Measurements from ENCODE around the gene PHF13.

The PHF13 gene

GRCh38 chr1:6601923-6602668, 11.4 kb upstream of the PHF13 start:
- DNase-seq (ENCODE audit: low spot score), result peak; percentile 42

DNA sequence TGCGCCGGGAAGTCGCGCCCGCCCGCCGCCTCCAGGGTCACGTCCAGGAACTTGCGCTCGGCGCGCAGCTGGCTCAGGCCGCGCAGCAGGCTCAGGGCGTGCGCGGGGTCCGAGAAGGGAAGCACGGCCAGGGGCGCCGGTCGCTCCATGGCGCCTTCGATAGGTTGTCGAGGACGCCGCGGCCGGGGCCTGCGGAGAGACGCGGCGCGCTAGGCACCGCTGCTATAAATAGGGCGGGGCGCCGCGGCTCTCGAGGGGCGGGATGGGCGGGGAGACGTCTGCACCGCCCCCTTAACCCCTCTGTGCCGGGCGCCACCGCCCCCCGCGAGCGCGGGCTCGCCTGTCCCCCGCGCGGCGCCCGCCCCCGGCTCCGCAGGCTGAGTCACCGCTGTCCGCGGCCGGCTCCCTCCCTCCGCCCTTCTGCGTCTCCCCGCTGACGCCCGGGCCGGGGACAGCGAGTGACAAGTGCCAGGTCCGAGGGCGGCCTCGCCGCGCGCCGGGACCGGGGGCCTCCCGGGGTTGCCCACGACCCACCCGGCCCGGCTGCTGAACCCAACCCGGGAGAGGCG, 10.8 kb upstream of the PHF13 start, which contains the start of gene KLHL21:
Gene KLHL21 (minus strand): TSS at position 201 of the 569 bp plus-strand sequence. CDS start 52 bp downstream, at position 149.
- DNase-seq (ENCODE audit: low spot score), result peak; percentile 76

GRCh38 chr1:6603238-6603914, 10.2 kb upstream of the PHF13 start:
- DNase-seq (ENCODE audit: low spot score), result peak; percentile 58

DNA sequence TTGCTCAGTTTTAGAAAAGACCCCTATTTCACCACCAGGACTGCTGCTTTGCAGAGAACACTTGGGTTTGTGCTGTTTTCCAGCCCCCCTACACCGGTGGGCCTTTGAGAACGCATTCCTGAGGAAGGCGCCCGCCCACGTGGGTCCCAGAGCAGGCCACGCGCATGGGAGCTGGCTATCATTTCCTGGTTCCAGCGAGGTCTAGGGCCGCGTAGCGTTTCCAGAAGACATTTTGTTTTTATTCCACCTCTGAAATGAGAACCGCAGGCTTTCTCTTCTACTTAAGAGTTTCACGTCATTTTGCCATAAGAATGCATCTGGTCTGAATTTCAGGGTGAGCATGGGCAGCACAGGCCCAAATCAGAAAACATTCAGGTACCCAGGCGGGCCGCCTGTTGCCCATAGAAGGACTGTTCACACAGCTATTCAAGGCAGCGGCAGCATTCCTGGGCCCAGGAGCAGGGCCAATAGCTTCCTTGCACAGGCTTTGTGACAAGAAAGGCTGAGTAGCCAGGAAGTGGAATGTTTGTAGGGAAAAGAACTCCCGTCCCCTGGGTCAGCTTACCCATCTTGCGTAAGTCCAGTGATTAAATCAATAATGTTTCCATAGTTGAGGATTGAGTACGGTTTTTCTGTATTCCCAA, 9.5 kb upstream of the PHF13 start:
- no peak for DNase-seq (ENCODE audit: low spot score)

- no peak for DNase-seq (ENCODE audit: low spot score)
These were observed 730 bp upstream of the PHF13 start for GRCh38 chr1:6612641-6613360.

GRCh38 chr1:6614019-6614928, 743 bp downstream of the PHF13 start:
- peak; percentile 72 for DNase-seq (ENCODE audit: low spot score)

DNA sequence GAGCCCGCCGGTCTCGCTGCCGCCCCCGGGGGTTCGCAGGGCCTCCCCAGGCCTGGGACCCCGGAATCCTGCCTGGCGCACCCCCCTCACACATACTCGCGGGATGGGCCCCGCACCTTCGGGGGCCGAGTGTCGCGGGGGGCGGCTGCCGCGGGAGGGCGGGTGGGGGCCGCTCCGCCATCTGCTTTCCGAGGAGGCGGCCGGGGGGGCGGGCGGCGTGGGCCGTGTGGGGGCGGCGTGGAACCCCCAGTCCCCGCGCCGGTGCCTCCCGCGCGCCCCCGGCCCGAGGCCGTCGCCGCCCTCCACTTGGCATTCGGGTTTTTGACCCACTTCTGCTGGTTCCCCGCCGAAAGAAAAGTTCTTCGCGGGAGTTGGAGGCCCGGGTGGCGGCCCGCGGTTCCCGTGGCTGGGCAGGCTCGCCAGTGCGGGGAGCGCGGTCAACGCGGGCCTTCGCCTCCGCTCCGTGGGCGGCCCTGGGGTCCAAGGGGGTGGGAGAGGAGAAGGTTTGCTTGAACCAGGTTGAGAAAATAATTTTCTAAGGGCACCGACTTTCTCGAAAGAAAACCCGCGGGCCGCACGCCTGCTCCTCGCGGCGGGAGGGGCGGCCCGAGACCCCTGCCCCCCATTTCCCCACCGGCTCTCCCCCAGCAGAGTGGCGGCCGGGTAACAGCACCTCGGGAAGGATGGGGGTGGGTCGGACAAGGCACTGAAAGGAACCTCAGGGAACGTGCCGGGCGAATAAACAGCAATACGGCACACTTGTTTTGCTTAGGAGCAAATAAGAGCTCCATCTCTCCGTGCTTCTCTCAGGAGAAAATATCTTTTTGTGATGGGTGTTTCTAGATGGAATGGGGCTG, 1.6 kb downstream of the PHF13 start:
- DNase-seq (ENCODE audit: low spot score), result peak; percentile 27

DNA sequence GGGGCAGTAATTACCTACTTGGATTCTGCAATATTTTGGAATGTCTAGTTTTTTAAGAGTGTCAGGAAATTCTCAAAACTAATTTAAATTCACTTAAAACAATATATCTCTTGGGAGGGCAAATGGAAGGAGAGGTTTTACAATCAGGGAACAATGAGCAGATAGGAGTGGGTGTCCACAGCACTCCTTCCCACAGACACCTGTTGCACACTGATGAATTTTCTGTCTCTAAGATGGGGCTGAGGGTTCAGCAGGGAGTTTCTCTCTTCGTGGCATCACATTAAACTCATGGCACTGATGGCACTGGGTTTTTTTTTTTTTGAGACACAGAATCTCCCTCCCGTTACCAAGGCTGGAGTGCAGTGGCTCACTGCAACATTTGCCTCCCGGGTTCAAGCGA, 5.5 kb downstream of the PHF13 start:
- no peak for DNase-seq (ENCODE audit: low spot score)

DNA sequence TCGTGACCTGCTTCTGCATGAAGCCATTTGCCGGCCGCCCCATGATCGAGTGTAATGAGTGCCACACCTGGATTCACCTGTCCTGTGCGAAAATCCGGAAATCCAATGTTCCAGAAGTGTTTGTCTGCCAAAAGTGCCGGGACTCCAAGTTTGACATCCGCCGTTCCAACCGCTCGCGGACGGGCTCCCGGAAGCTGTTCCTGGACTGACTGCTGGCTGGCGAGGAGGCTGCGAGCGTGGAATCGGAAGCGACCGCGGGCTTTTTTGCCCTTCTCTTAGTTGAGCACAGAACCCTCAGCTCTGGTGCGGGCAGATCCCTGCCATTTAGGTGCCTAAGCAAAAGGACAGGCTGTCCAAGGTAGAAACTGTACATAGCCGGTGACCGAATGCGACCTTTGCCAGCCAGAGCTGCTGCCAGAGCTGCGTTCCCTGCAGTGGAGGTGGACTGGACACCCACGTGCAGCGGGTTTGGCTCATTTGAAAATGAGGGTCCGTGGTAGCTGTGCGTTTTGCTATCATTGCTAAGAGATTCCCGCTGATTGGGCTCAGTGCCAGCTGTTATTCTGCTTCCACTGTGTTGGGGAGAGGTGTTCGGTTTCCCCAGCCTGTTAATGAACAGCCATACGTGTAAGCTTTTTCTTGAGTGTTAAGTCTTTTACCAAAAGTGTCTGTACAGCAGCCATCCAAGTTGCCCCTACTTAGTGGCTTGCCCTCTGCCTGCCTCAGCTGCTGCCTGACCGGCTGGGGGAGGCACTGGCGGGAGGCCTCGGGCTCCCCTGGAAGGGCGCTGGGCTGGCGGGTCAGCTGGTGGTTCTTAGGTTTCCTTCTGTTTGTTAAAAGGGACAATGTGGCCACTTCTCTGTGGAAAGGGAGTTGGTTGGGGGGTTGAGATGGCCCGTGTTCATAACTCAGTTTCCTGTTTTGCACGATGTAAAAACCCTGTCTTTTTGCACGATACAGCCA, 8.2 kb downstream of the PHF13 start:
- DNase-seq (ENCODE audit: low spot score), result no peak

GRCh38 chr1:6622396-6623152, 9.0 kb downstream of the PHF13 start:
- no peak for DNase-seq (ENCODE audit: low spot score)

GRCh38 chr1:6623269-6623965, 9.9 kb downstream of the PHF13 start:
- DNase-seq (ENCODE audit: low spot score), result peak; percentile 33

DNA sequence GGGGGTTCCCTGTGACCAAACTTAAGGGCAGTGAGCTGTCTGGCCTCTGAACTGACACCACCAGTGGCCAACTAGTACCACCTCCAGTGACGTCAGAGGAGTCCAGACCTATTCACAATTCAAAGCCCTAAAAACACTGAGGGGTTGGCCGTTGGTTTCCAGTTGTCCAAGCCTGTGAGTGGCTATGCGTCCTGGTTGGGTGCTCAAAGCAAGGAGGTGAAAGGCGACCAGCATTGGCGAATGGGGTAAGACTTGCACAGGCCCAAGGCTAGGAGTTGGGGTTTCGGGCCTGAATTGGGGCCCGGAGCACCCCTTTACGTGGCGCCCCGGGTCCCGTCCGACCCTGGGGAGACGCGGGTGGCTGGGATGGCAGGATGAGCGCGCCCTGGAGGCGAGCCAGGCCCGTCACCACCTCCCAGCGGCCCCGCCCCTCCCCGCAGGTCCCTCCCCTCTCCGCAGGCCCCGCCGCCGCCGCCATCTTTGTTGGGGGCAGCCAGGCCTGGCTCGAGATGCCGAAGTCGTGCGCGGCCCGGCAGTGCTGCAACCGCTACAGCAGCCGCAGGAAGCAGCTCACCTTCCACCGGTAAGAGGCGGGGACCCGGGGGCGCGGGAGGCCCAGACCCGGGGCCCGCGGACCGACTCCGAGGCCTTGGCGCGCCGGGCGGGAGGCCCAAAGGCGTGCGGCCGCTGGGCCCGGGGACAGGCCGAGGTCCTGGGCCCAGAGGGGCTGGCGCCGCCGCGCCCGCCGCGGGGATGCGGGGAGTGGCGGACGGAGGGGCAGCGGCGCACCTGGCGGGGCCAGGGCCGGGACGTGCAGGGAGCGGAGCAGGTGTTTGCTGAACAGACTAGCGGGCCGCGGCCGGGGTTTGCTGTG, 11.4 kb downstream of the PHF13 start, which contains the start of gene THAP3:
Gene THAP3 (plus strand): TSS at position 159 of the 874 bp plus-strand sequence. CDS start 351 bp downstream, at position 510.
- DNase-seq (ENCODE audit: low spot score), result peak; percentile 92

GRCh38 chr1:6625584-6626149, 12.1 kb downstream of the PHF13 start:
- DNase-seq (ENCODE audit: low spot score), result no peak

- DNase-seq (ENCODE audit: low spot score), result peak; percentile 79
These were observed 13.5 kb downstream of the PHF13 start for GRCh38 chr1:6627031-6627430.

DNA sequence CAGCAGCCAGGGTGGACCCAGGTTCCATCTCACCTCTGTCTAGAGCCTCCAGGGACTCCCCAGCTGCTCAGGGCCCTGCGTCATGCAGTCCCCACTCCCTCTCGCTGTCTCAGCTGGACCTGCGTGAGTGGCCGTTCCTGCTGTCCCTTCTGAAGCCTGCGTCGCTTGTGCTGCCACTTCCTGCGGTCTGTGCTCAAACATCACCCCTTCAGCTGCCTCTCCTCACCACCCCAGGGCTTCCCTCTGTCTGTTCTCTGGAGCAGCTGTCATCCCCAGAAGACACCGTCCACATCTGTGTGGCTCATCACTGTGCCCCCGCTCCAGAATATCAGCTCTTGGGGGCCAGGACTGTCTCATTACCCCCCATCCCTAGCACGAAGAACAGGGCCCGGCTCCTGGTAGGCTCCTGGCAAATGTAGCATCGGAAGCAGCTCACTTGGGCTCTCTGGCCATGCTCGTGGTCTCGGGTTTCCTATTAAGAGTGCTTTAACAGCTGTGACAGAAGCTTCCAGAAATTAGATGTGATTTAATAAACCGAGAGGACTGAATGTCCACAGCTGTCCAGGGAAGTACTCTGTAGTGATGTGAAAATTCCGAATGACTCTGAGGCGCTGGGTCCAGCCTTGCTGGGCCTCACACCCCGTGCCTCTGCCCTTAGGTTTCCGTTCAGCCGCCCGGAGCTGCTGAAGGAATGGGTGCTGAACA, 14.5 kb downstream of the PHF13 start:
- no peak for DNase-seq (ENCODE audit: low spot score)
